Neural cell (in vitro differentiated cells): ENCODE results near the gene NUFIP2. TPM values are rescaled to one million over a fixed set of nuclear protein-coding genes. Genes with fewer than 3 reads are reported as not detected.
"Not testable (repeated sequence)": the region's sequence is repeated elsewhere in the genome, so short reads cannot be mapped to it uniquely, and the experiment has no call there.

Experiments
- H2AFZ ChIP-seq: fragments of 200-600, 300-800 bp; sonication (generic), shearing (Covaris generic); 2 replicates; pipeline ENCODE4 v1.6.0; 2014; ENCODE audit warnings: low read depth, mild to moderate bottlenecking, antibody characterized with exemption, low read length, moderate library complexity
- H3F3A ChIP-seq: fragments of 200-600 bp; shearing (Covaris generic); 2 replicates; pipeline ENCODE4 v1.6.1; 2016; ENCODE audit warnings: mild to moderate bottlenecking, moderate library complexity, mixed read lengths, antibody characterized with exemption, low read length; ENCODE audit not compliant: insufficient read depth, poor library complexity, severe bottlenecking
- H3K27ac ChIP-seq: fragments of 200-600, 300-800 bp; sonication (generic), shearing (Covaris generic); 2 replicates; pipeline ENCODE4 v1.5.1; 2014; ENCODE audit warnings: mild to moderate bottlenecking, low read length, moderate library complexity
- H3K27me3 ChIP-seq: fragments of 300-800, 200-600 bp; sonication (generic), shearing (Covaris generic); 2 replicates; pipeline ENCODE4 v1.6.0; 2014; ENCODE audit warnings: mild to moderate bottlenecking, low read depth, low read length, moderate library complexity; ENCODE audit not compliant: insufficient read depth
- H3K36me3 ChIP-seq: fragments of 300-800, 200-600 bp; sonication (generic), shearing (Covaris generic); 2 replicates; pipeline ENCODE4 v1.5.1; 2014; ENCODE audit warnings: mild to moderate bottlenecking, antibody characterized with exemption, low read length, moderate library complexity; ENCODE audit not compliant: insufficient read depth
- H3K4me2 ChIP-seq: fragments of 300-800, 200-600 bp; sonication (generic), shearing (Covaris generic); 2 replicates; pipeline ENCODE4 v1.6.0; 2014; ENCODE audit warnings: mild to moderate bottlenecking, low read length
- H3K4me3 ChIP-seq: fragments of 300-800, 200-600 bp; sonication (generic), shearing (Covaris generic); 2 replicates; pipeline ENCODE4 v1.5.1; 2014; ENCODE audit warnings: mild to moderate bottlenecking, low read length, moderate library complexity
- H3K79me2 ChIP-seq: fragments of 200-600 bp; shearing (Covaris generic); replicated peaks from 2 replicates; pipeline ENCODE4 v1.6.0; 2014; ENCODE audit warnings: mild to moderate bottlenecking, low read length, moderate library complexity; ENCODE audit not compliant: insufficient read depth
- H3K9ac ChIP-seq: fragments of 300-800, 200-600 bp; sonication (generic), shearing (Covaris generic); 2 replicates; pipeline ENCODE4 v1.6.1; 2016; ENCODE audit warnings: mild to moderate bottlenecking, low read length, mixed read lengths
- H3K9me2 ChIP-seq: fragments of 200-600 bp; shearing (Covaris generic); 2 replicates; pipeline ENCODE4 v1.6.1; 2016; ENCODE audit warnings: mild to moderate bottlenecking, low read length, mixed read lengths; ENCODE audit not compliant: insufficient read depth
- H3K9me3 ChIP-seq: fragments of 200-600, 300-800 bp; sonication (generic), shearing (Covaris generic); 2 replicates; pipeline ENCODE4 v1.6.1; 2016; ENCODE audit warnings: mild to moderate bottlenecking, mixed run types, low read length, moderate library complexity, mixed read lengths
- H4K20me1 ChIP-seq: fragments of 200-600 bp; shearing (Covaris generic); 2 replicates; pipeline ENCODE4 v1.6.1; 2016; ENCODE audit warnings: mild to moderate bottlenecking, mixed run types; ENCODE audit not compliant: insufficient read depth
- CTCF ChIP-seq: fragments of 450-650 bp; IDR thresholded peaks from 2 replicates; pipeline ENCODE4 v1.5.1; 2014; ENCODE audit warnings: antibody characterized with exemption, mild to moderate bottlenecking, moderate library complexity; ENCODE audit not compliant: poor library complexity, severe bottlenecking
- EP300 ChIP-seq: fragments of 450-650 bp; conservative IDR thresholded peaks from 2 replicates; pipeline ENCODE4 v1.6.1; 2014; ENCODE audit warnings: antibody characterized with exemption, mild to moderate bottlenecking, moderate library complexity; ENCODE audit not compliant: poor library complexity, severe bottlenecking
- EZH2 ChIP-seq: fragments of 200-600, 300-800 bp; shearing (Covaris generic), sonication (generic); IDR thresholded peaks from 2 replicates; pipeline ENCODE4 v1.6.1; 2014; ENCODE audit warnings: antibody characterized with exemption, low read length, borderline replicate concordance, mild to moderate bottlenecking; ENCODE audit not compliant: insufficient read depth, poor library complexity, severe bottlenecking
- MXI1 ChIP-seq: fragments of 450-650 bp; conservative IDR thresholded peaks from 2 replicates; pipeline ENCODE4 v1.6.1; 2014; ENCODE audit warnings: antibody characterized with exemption, mild to moderate bottlenecking; ENCODE audit not compliant: poor library complexity, severe bottlenecking
- POLR2AphosphoS5 ChIP-seq: IDR thresholded peaks from 2 replicates; pipeline ENCODE4 v1.6.1; 2012
- RAD21 ChIP-seq: fragments of 450-650 bp; conservative IDR thresholded peaks from 2 replicates; pipeline ENCODE4 v1.6.1; 2014; ENCODE audit warnings: antibody characterized with exemption, mild to moderate bottlenecking, moderate library complexity
- REST ChIP-seq: IDR thresholded peaks from 2 replicates; pipeline ENCODE4 v1.6.1; 2012; ENCODE audit warnings: borderline replicate concordance
- SMC3 ChIP-seq: fragments of 450-650 bp; conservative IDR thresholded peaks from 2 replicates; pipeline ENCODE4 v1.6.1; 2014; ENCODE audit warnings: antibody characterized with exemption, mild to moderate bottlenecking, moderate library complexity; ENCODE audit not compliant: poor library complexity
- TAF1 ChIP-seq: IDR thresholded peaks from 2 replicates; pipeline ENCODE4 v1.6.1; 2012; ENCODE audit warnings: low read depth
- polyA plus RNA-seq: library from polyadenylated mRNA; depleted of rRNA; stranded (reverse); fragments of >200 nt; gene quantifications from 2 replicates; pipeline ENCODE4 v1.2.3, GENCODE V29; 2014

Gene NUFIP2
- polyA plus RNA-seq, 1 donor from 2014 or later: 22.4 TPM

DNA sequence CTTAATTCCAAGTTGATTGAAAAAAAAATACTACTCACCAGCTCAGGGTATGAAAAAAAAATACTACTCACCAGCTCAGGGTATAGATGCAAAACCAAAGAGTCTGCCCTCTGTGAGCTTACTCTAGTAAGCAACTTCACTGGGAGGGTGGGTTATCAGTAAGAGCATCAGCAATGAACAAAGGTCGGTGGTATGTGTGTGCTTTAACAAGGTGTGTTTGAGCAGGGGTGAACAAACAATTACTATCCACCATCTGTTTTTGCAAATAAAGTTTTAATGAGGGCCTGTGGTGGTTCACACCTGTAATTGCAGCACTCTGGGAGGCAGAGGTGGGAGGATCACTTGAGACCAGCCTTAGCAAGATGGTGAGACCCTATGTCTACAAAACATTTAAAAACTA, 20.0 kb downstream of the NUFIP2 start:
- Histone ChIP-seq H3K9me2 (no peaks in the 10 kb centered on the region), H2AFZ (no peak overlapping the region), H3K9ac (no peak overlapping the region), H3F3A (no peaks in the 10 kb centered on the region), H3K27me3 (no peaks in the 10 kb centered on the region), H3K36me3 (no peaks in the 10 kb centered on the region), H3K4me2 (no peak overlapping the region), H3K27ac (no peak overlapping the region), H3K4me3 (no peak overlapping the region), H3K9me3 (no peaks in the 10 kb centered on the region), H3K79me2 (peaks cover 60% of the 10 kb centered on the region), H4K20me1 (no peaks in the 10 kb centered on the region)
- TF ChIP-seq RAD21: no peak

DNA sequence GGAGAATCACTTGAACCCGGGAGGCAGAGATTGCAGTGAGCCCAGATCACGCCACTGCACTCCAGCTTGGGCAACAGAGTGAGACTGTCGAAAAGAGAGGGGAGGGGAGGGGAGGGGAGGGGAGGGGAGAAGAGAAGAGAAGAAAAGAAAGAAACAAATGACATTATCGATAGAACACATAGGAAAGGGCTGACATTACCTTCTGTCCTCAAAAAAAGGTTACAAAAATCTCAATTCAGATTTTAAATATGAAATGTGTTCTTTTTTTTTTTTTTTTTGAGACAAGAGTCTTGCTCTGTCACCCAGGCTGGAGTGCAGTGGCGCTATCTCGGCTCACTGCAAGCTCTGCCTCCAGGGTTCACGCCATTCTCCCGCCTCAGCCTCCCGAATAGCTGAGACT, 22.0 kb downstream of the NUFIP2 start:
- not testable (repeated sequence) for H3K27me3 ChIP-seq, H3K27ac ChIP-seq, H2AFZ ChIP-seq, H3K9me2 ChIP-seq, H4K20me1 ChIP-seq, H3K4me3 ChIP-seq, H3F3A ChIP-seq, H3K9ac ChIP-seq, H3K4me2 ChIP-seq, H3K36me3 ChIP-seq, H3K9me3 ChIP-seq
- H3K79me2 ChIP-seq: peaks cover 50% of the 10 kb centered on the region

DNA sequence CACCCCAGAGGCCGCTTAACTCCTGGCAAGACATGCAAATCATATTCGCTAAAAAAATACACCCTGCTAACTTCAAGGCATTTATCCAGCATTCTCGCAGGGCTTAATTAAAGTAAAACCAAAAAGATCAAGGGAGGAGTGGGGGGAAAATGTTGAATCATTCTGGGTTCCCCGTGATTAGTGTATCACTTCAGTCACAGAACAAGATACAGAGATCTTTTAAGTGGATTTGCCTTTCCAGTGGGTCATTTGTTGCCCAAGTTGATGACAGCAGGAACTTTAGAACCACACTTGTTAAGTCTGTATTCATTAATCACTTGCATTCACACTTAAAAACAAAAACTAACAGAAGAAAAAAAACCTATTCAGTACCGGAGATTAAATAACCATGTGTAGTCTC, 30.0 kb downstream of the NUFIP2 start:
- no peaks in the 10 kb centered on the region for H3F3A ChIP-seq
- H3K9ac ChIP-seq: no peak overlapping the region
- H3K4me3 ChIP-seq: no peak overlapping the region
- no peak overlapping the region for H2AFZ ChIP-seq
- H3K27me3 ChIP-seq: no peaks in the 10 kb centered on the region
- TF ChIP-seq EP300 (no peak), REST (no peak), POLR2AphosphoS5 (no peak), TAF1 (no peak), SMC3 (no peak), CTCF (no peak), EZH2 (no peak), RAD21 (no peak), MXI1 (no peak)
- no peaks in the 10 kb centered on the region for H3K9me3 ChIP-seq
- no peak overlapping the region for H3K27ac ChIP-seq
- no peaks in the 10 kb centered on the region for H3K9me2 ChIP-seq
- H3K79me2 ChIP-seq: peaks cover 16% of the 10 kb centered on the region
- H3K36me3 ChIP-seq: peaks cover 5% of the 10 kb centered on the region
- H3K4me2 ChIP-seq: no peak overlapping the region
- H4K20me1 ChIP-seq: no peaks in the 10 kb centered on the region
